Osteocyte (in vitro differentiated cells): ENCODE results near the gene EZR. TPM values are rescaled to one million over a fixed set of nuclear protein-coding genes. Genes with fewer than 3 reads are reported as not detected.
A peak's percentile ranks its signal among the peaks of the same experiment; 100 is the strongest.

Experiments
- DNase-seq: peaks from one replicate; pipeline ENCODE4 v3.0.0; 2021; ENCODE audit warnings: mixed read lengths; ENCODE audit not compliant: unreplicated experiment; ENCODE audit errors: extremely low spot score
- H3K27ac Mint-ChIP-seq: one replicate; pipeline ENCODE4 v1.8.0; 2021; ENCODE audit warnings: mild to moderate bottlenecking, mixed read lengths; ENCODE audit not compliant: unreplicated experiment
- H3K27me3 Mint-ChIP-seq: one replicate; pipeline ENCODE4 v1.8.0; 2021; ENCODE audit warnings: mixed read lengths; ENCODE audit not compliant: unreplicated experiment
- H3K36me3 Mint-ChIP-seq: one replicate; pipeline ENCODE4 v1.8.0; 2021; ENCODE audit warnings: mixed read lengths; ENCODE audit not compliant: unreplicated experiment
- H3K4me1 Mint-ChIP-seq: one replicate; pipeline ENCODE4 v1.8.0; 2021; ENCODE audit warnings: mixed read lengths; ENCODE audit not compliant: unreplicated experiment
- H3K4me3 Mint-ChIP-seq: one replicate; pipeline ENCODE4 v1.8.0; 2021; ENCODE audit warnings: mild to moderate bottlenecking, moderate library complexity, mixed read lengths; ENCODE audit not compliant: unreplicated experiment
- H3K9me3 Mint-ChIP-seq: one replicate; pipeline ENCODE4 v1.8.0; 2021; ENCODE audit warnings: mixed read lengths; ENCODE audit not compliant: unreplicated experiment
- CTCF ChIP-seq: fragments of 200-600 bp; sonication (generic); IDR thresholded peaks from 2 replicates; pipeline ENCODE4 v1.5.0; 2021; ENCODE audit warnings: antibody characterized with exemption, mild to moderate bottlenecking, moderate library complexity
- total RNA-seq: library from RNA; stranded (reverse); gene quantifications from 2 replicates; pipeline ENCODE4 v1.2.1, GENCODE V29; 2021

Gene EZR
- total RNA-seq, 1 donor from 2014 or later = 41.1 TPM

GRCh38 chr6:158774717-158775449 lies 44.3 kb downstream of the EZR start:
- H3K27me3 Mint-ChIP-seq = no peaks in the 10 kb centered on the region
- no peak for TF ChIP-seq CTCF
- H3K4me3 Mint-ChIP-seq = no peak overlapping the region
- H3K4me1 Mint-ChIP-seq = peaks cover 5% of the 10 kb centered on the region
- H3K36me3 Mint-ChIP-seq = peaks cover 53% of the 10 kb centered on the region
- no peak for DNase-seq
- H3K9me3 Mint-ChIP-seq = no peaks in the 10 kb centered on the region
- no peak overlapping the region for H3K27ac Mint-ChIP-seq

GRCh38 chr6:158773581-158774449 lies 45.4 kb downstream of the EZR start:
- Mint-ChIP-seq H3K4me1 (peaks cover 5% of the 10 kb centered on the region), H3K27me3 (no peaks in the 10 kb centered on the region), H3K27ac (peak overlapping the region; percentile 23), H3K4me3 (no peak overlapping the region), H3K9me3 (no peaks in the 10 kb centered on the region), H3K36me3 (peaks cover 57% of the 10 kb centered on the region)
- no peak for TF ChIP-seq CTCF
- no peak for DNase-seq

GRCh38 chr6:158772851-158773371 lies 46.3 kb downstream of the EZR start:
- Mint-ChIP-seq H3K9me3 (no peaks in the 10 kb centered on the region), H3K4me3 (no peak overlapping the region), H3K36me3 (peaks cover 55% of the 10 kb centered on the region), H3K4me1 (peaks cover 5% of the 10 kb centered on the region), H3K27ac (no peak overlapping the region), H3K27me3 (no peaks in the 10 kb centered on the region)
- no peak for TF ChIP-seq CTCF
- DNase-seq = no peak

- Mint-ChIP-seq H3K9me3 (no peaks in the 10 kb centered on the region), H3K27me3 (no peaks in the 10 kb centered on the region), H3K36me3 (peaks cover 57% of the 10 kb centered on the region), H3K4me3 (no peak overlapping the region), H3K4me1 (peaks cover 5% of the 10 kb centered on the region), H3K27ac (no peak overlapping the region)
- DNase-seq = no peak
- TF ChIP-seq CTCF = no peak
Observed at GRCh38 chr6:158772172-158772571, 47.0 kb downstream of the EZR start.
